Pancreas (tissue), 10 donors: ENCODE results near the gene NOLC1. TPM values are rescaled to one million over a fixed set of nuclear protein-coding genes. Genes with fewer than 3 reads are reported as not detected.
A peak's percentile ranks its signal among the peaks of the same experiment; 100 is the strongest.

Experiments
- ATAC-seq, 4 donors: fragments of 200-7000 bp; cut with Tn5 transposase; one replicate each; pipeline versions ENCODE4 v1.8.0 to v1.9.1; 2020; ENCODE audit warnings: mild to moderate bottlenecking in 4 of 4, moderate library complexity in 4 of 4
- DNase-seq, 6 donors: peaks; one replicate each; pipeline ENCODE4 v3.0.0-alpha.2; 2020
- FAIRE-seq: peaks from 2 replicates; lab custom pipeline; 2012; peaks lifted over from hg19 to GRCh38; lab: Jason Lieb, UNC
- H3K27ac ChIP-seq, 4 donors: fragments of 200-600 bp; sonication (generic); 1 replicate in 3 of 4; 2 replicates in 1 of 4; pipeline versions ENCODE4 v1.5.0 to v1.8.0; 2020
- H3K27me3 ChIP-seq, 4 donors: fragments of 200-600 bp; one replicate each; pipeline ENCODE4 v1.8.0; 2021
- H3K36me3 ChIP-seq, 3 donors: fragments of 200-600 bp; sonication (generic) in 1 of 3; one replicate each; pipeline versions ENCODE4 v1.5.0 to v1.8.0; 2020 to 2021
- H3K4me1 ChIP-seq, 3 donors: fragments of 200-600 bp; one replicate each; pipeline ENCODE4 v1.8.0; 2021
- H3K4me3 ChIP-seq, 4 donors: fragments of 200-600 bp; sonication (generic) in 2 of 4; one replicate each; pipeline versions ENCODE4 v1.5.0 to v1.8.0; 2020 to 2021
- H3K9me3 ChIP-seq, 4 donors: fragments of 200-600 bp; one replicate each; pipeline ENCODE4 v1.8.0; 2021
- CTCF ChIP-seq, 4 donors: fragments of 200-600 bp; sonication (generic) in 3 of 4; IDR thresholded peaks; one replicate each; pipeline versions ENCODE4 v1.5.0 to v1.8.0; 2021; ENCODE audit warnings: antibody characterized with exemption in 4 of 4
- WGBS, 2 donors: extraction: QIAGEN DNeasy Blood & Tissue Kit; methylation state at CpG; one replicate each; pipeline ENCODE4 v1.1.7; 2013; 5-methylcytosine and 5-hydroxymethylcytosine counted together
- intact Hi-C, 3 donors: fragments of 100-400 bp; cut with DNase I; formaldehyde crosslinking; loops; one replicate each; pipeline versions ENCODE4 v1.11.1 to v1.14.2; 2022
- polyA plus RNA-seq, 2 donors: library from polyadenylated mRNA; stranded (reverse); fragments of 200-250 nt; gene quantifications; one replicate each; pipeline ENCODE4 v1.2.3, GENCODE V29; 2013
- total RNA-seq, 6 donors: library from RNA; stranded (reverse); fragmentation: NEBNext Ultra II Directional in 4 of 6; extraction: Animal tissue kit (Norgen Biotek cat#: 25700) in 4 of 6; gene quantifications; one replicate each; pipeline versions ENCODE4 v1.2.1 to v1.2.4, GENCODE V29; 2021 to 2023
- donor health status: healthy with polysubstance abuse.
- donor health status: DM: no; HTN: no; CAD: no; lungs with moderate emphysema.
- donor health status: DM: no; HTN: no; CAD: no.
- donor health status: control.
- donor health status: control.
- donor health status: Bipolar disorder and iron deficiency.
- donor health status: DM: yes; HTN: yes; CAD: no.
- donor health status: DM: no; HTN: no; CAD: no.
- donor health status: DM: no; HTN: no; CAD: no.
- donor health status: DM: yes; HTN: yes; CAD: no.

NOLC1 gene
- total and polyA plus RNA-seq, 8 donors = 14.8 to 33.7 (median 25.7) TPM

GRCh38 chr10:102135956-102136526 lies 16.1 kb upstream of the NOLC1 start:
- Histone ChIP-seq H3K4me3 (no peak overlapping the region), H3K36me3 (peaks cover 10 to 30% (median 25%) of the 10 kb centered on the region in 3 donors), H3K4me1 (peaks cover 0 to 13% (median 11%) of the 10 kb centered on the region in 3 donors), H3K27me3 (no peaks in the 10 kb centered on the region), H3K9me3 (no peaks in the 10 kb centered on the region), H3K27ac (no peak overlapping the region)
- intact Hi-C loops = no loop called here
- no peak for TF ChIP-seq CTCF (IDR thresholded peaks at IDR 0.05)
- FAIRE-seq (no peak), ATAC-seq (no peak), DNase-seq (no peak)
- WGBS, 2 donors = 71 to 76% methylated on average over 7 of the region's 7 CpGs

GRCh38 chr10:102139281-102140110 lies 12.7 kb upstream of the NOLC1 start:
- 90 to 93% methylated on average over 15 of the region's 15 CpGs for WGBS, 2 donors
- intact Hi-C loops = no loop called here

GRCh38 chr10:102140218-102140617 lies 12.0 kb upstream of the NOLC1 start:
- TF ChIP-seq CTCF (IDR thresholded peaks at IDR 0.05) = no peak
- ATAC-seq (peak in 1 of 4 donors; percentile 11), DNase-seq (no peak), FAIRE-seq (no peak)
- Histone ChIP-seq H3K36me3 (peaks cover 10 to 38% (median 25%) of the 10 kb centered on the region in 3 donors), H3K9me3 (no peaks in the 10 kb centered on the region), H3K4me1 (peaks cover 0 to 3% (median 2%) of the 10 kb centered on the region in 3 donors), H3K27me3 (no peaks in the 10 kb centered on the region), H3K4me3 (no peak overlapping the region), H3K27ac (no peak overlapping the region)
- 68 to 76% methylated on average over 4 of the region's 4 CpGs for WGBS, 2 donors
- intact Hi-C loops = no loop called here

More at GRCh38 chr10:102139281-102140110, 12.7 kb upstream of the NOLC1 start:
- Histone ChIP-seq H3K9me3 (no peaks in the 10 kb centered on the region), H3K27me3 (no peaks in the 10 kb centered on the region), H3K36me3 (peaks cover 10 to 36% (median 25%) of the 10 kb centered on the region in 3 donors), H3K4me1 (peaks cover 0 to 9% (median 8%) of the 10 kb centered on the region in 3 donors), H3K4me3 (no peak overlapping the region), H3K27ac (no peak overlapping the region)
- ATAC-seq (peak in 1 of 4 donors; percentile 7), DNase-seq (no peak), FAIRE-seq (no peak)
- no peak for TF ChIP-seq CTCF (IDR thresholded peaks at IDR 0.05)

- WGBS, 2 donors = 87 to 89% methylated on average over 5 of the region's 5 CpGs
Observed at GRCh38 chr10:102140913-102141540, 11.2 kb upstream of the NOLC1 start.

More at GRCh38 chr10:102140913-102141540, 11.2 kb upstream of the NOLC1 start:
- H3K27me3 ChIP-seq = no peaks in the 10 kb centered on the region
- intact Hi-C loops = no loop called here
- no peak overlapping the region for H3K4me3 ChIP-seq
- no peaks in the 10 kb centered on the region for H3K9me3 ChIP-seq
- H3K27ac ChIP-seq = no peak overlapping the region
- no peaks in the 10 kb centered on the region for H3K4me1 ChIP-seq
- TF ChIP-seq CTCF (IDR thresholded peaks at IDR 0.05) = no peak
- H3K36me3 ChIP-seq = peaks cover 10 to 38% (median 25%) of the 10 kb centered on the region in 3 donors
- DNase-seq (peak in 1 of 6 donors; percentile 40), FAIRE-seq (no peak), ATAC-seq (no peak)
